MM.1S (cell line): ENCODE results near the gene MACROD2.

Experiments
- DNase-seq: peaks from one replicate; pipeline ENCODE4 v3.0.0-alpha.2; 2015
- H2AFZ ChIP-seq: fragments of 300-600 bp; sonication (generic); 2 replicates; pipeline ENCODE4 v1.6.0; 2016; ENCODE audit warnings: antibody characterized with exemption, low read length
- H3F3A ChIP-seq: fragments of 300-600 bp; sonication (generic); 2 replicates; pipeline ENCODE4 v1.6.1; 2016; ENCODE audit warnings: mild to moderate bottlenecking, antibody characterized with exemption, low read length, moderate library complexity, mixed read lengths; ENCODE audit not compliant: insufficient read depth
- H3K27ac ChIP-seq: fragments of 300-600 bp; sonication (generic); 2 replicates; pipeline ENCODE4 v1.5.1; 2016; ENCODE audit warnings: mild to moderate bottlenecking, low read length
- H3K27me3 ChIP-seq: fragments of 300-600 bp; sonication (generic); replicated peaks from 2 replicates; pipeline ENCODE4 v1.6.0; 2016; ENCODE audit warnings: low read length; ENCODE audit not compliant: insufficient read depth
- H3K36me3 ChIP-seq: fragments of 300-600 bp; sonication (generic); replicated peaks from 2 replicates; pipeline ENCODE4 v1.6.1; 2016; ENCODE audit warnings: mild to moderate bottlenecking, low read length, mixed read lengths; ENCODE audit not compliant: insufficient read depth
- H3K4me1 ChIP-seq: fragments of 300-600 bp; sonication (generic); 2 replicates; pipeline ENCODE4 v1.6.1; 2016; ENCODE audit warnings: low read length, mixed read lengths
- H3K4me2 ChIP-seq: fragments of 300-600 bp; sonication (generic); 2 replicates; pipeline ENCODE4 v1.6.0; 2016; ENCODE audit warnings: low read depth, low read length
- H3K4me3 ChIP-seq: fragments of 300-600 bp; sonication (generic); 2 replicates; pipeline ENCODE4 v1.5.1; 2016; ENCODE audit warnings: low read length, mixed read lengths
- H3K79me2 ChIP-seq: fragments of 300-600 bp; sonication (generic); 2 replicates; pipeline ENCODE4 v1.6.1; 2016; ENCODE audit warnings: mixed run types, low read length, mixed read lengths
- H3K9ac ChIP-seq: fragments of 300-600 bp; sonication (generic); 2 replicates; pipeline ENCODE4 v1.6.1; 2016; ENCODE audit warnings: low read length, mixed read lengths
- H3K9me2 ChIP-seq: fragments of 300-600 bp; sonication (generic); replicated peaks from 2 replicates; pipeline ENCODE4 v1.6.1; 2016; ENCODE audit warnings: mild to moderate bottlenecking, low read length, mixed read lengths; ENCODE audit not compliant: insufficient read depth
- H3K9me3 ChIP-seq: fragments of 300-600 bp; sonication (generic); replicated peaks from 2 replicates; pipeline ENCODE4 v1.6.1; 2016; ENCODE audit warnings: mild to moderate bottlenecking, low read length, mixed read lengths; ENCODE audit not compliant: insufficient read depth
- H4K20me1 ChIP-seq: fragments of 300-600 bp; sonication (generic); 2 replicates; pipeline ENCODE4 v1.6.1; 2016; ENCODE audit warnings: mild to moderate bottlenecking, low read length, moderate library complexity, mixed read lengths; ENCODE audit not compliant: insufficient read depth
- EZH2 ChIP-seq: fragments of 300-600 bp; sonication (generic); optimal IDR thresholded peaks from 2 replicates; pipeline ENCODE3; 2017; ENCODE audit warnings: low read depth, mild to moderate bottlenecking, antibody characterized with exemption, low read length, mixed read lengths
- EZH2phosphoT487 ChIP-seq: fragments of 300-600 bp; sonication (generic); IDR thresholded peaks from 2 replicates; pipeline ENCODE4 v1.6.1; 2018; ENCODE audit warnings: antibody characterized with exemption, low read length
- TF ChIP-seq, protein P1 (sequence below): fragments of 300-600 bp; sonication (generic); IDR thresholded peaks from 2 replicates; pipeline ENCODE4 v1.5.1; 2016; ENCODE audit warnings: antibody characterized with exemption, low read length, mixed read lengths

MACROD2 gene

DNA sequence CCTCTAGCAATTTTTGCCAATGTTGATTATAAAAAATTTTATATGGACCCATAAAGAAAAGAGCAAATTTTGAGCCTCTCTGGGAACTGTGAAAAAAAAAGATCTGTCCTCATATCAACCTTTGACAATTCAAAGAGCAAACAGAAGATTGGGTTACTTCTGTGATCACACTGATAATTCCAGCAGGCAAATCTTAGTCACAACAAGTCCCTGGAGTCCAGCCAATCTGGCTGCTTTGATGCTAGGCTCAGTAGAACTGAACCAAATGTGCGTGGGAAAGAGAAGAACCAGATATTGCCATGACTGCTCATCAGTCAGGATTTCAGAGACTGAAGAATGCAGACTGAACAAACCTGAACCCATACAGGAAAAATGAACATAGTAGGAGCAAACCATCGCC lies 780.5 kb downstream of the MACROD2 start:
- Histone ChIP-seq H3K4me1 (no peaks in the 10 kb centered on the region), H3K27ac (no peak overlapping the region), H2AFZ (no peak overlapping the region), H4K20me1 (no peaks in the 10 kb centered on the region), H3K9me2 (no peaks in the 10 kb centered on the region), H3K36me3 (no peaks in the 10 kb centered on the region), H3F3A (no peaks in the 10 kb centered on the region), H3K4me3 (no peak overlapping the region), H3K27me3 (no peaks in the 10 kb centered on the region), H3K9ac (no peak overlapping the region), H3K9me3 (no peaks in the 10 kb centered on the region), H3K79me2 (no peaks in the 10 kb centered on the region), H3K4me2 (no peak overlapping the region)
- no peak for DNase-seq
- no peak for TF ChIP-seq EZH2phosphoT487
- no peak for TF ChIP-seq EZH2
- TF ChIP-seq, protein P1, sequence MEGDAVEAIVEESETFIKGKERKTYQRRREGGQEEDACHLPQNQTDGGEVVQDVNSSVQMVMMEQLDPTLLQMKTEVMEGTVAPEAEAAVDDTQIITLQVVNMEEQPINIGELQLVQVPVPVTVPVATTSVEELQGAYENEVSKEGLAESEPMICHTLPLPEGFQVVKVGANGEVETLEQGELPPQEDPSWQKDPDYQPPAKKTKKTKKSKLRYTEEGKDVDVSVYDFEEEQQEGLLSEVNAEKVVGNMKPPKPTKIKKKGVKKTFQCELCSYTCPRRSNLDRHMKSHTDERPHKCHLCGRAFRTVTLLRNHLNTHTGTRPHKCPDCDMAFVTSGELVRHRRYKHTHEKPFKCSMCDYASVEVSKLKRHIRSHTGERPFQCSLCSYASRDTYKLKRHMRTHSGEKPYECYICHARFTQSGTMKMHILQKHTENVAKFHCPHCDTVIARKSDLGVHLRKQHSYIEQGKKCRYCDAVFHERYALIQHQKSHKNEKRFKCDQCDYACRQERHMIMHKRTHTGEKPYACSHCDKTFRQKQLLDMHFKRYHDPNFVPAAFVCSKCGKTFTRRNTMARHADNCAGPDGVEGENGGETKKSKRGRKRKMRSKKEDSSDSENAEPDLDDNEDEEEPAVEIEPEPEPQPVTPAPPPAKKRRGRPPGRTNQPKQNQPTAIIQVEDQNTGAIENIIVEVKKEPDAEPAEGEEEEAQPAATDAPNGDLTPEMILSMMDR = no peak

DNA sequence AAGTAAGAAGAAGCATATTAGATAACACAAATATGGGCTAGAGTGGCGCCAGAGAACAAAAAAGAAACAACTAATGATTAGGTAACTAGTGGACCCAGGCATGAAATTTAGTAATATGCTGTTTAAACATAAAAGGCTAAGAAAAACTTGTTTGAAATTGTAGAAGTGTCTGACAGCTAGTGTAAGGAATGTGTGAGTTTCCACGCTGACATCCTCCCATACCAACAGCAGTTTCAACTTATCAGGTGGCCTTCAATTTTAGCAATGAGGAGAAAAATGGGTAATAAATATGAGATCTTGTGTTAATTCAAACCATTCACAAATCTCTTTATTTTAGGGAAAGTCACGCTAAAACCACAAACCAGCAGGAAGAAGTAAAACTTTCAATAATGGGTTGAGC lies 782.3 kb downstream of the MACROD2 start:
- Histone ChIP-seq H3K4me2 (no peak overlapping the region), H3K36me3 (no peaks in the 10 kb centered on the region), H3K4me3 (no peak overlapping the region), H3K9me2 (no peaks in the 10 kb centered on the region), H3K27ac (no peak overlapping the region), H3K4me1 (no peaks in the 10 kb centered on the region), H3K27me3 (no peaks in the 10 kb centered on the region), H3K79me2 (no peaks in the 10 kb centered on the region), H3K9me3 (no peaks in the 10 kb centered on the region), H4K20me1 (no peaks in the 10 kb centered on the region), H3F3A (no peaks in the 10 kb centered on the region), H2AFZ (no peak overlapping the region), H3K9ac (no peak overlapping the region)
- TF ChIP-seq EZH2phosphoT487 = no peak
- TF ChIP-seq, protein P1 = no peak
- TF ChIP-seq EZH2 = no peak
- DNase-seq = no peak

DNA sequence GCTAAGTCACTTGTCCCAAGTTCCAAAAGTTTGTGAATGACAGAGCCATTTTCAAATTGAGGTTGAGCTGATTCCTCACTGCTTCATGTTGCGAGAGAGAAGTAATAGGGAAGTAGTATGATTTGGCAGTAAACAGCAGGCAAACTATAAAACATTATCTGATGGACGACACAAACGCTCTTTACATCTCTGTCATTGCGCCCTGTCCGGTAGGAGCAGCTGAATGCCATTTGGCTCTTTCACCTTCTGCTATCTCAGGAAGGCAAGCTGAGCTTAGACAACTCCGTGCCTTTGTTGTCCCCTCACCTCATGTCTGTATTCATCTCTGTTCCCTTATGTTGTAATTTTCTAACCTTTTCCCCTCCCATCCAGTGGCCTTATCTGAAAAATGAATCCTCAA lies 782.8 kb downstream of the MACROD2 start:
- Histone ChIP-seq H3K4me3 (no peak overlapping the region), H3K4me1 (no peaks in the 10 kb centered on the region), H3K27ac (no peak overlapping the region), H3K79me2 (no peaks in the 10 kb centered on the region), H3K9me3 (no peaks in the 10 kb centered on the region), H4K20me1 (no peaks in the 10 kb centered on the region), H3K9ac (no peak overlapping the region), H3F3A (no peaks in the 10 kb centered on the region), H3K27me3 (no peaks in the 10 kb centered on the region), H3K4me2 (no peak overlapping the region), H3K9me2 (no peaks in the 10 kb centered on the region), H2AFZ (no peak overlapping the region), H3K36me3 (no peaks in the 10 kb centered on the region)
- no peak for DNase-seq
- TF ChIP-seq, protein P1 = no peak
- TF ChIP-seq EZH2phosphoT487 = no peak

DNA sequence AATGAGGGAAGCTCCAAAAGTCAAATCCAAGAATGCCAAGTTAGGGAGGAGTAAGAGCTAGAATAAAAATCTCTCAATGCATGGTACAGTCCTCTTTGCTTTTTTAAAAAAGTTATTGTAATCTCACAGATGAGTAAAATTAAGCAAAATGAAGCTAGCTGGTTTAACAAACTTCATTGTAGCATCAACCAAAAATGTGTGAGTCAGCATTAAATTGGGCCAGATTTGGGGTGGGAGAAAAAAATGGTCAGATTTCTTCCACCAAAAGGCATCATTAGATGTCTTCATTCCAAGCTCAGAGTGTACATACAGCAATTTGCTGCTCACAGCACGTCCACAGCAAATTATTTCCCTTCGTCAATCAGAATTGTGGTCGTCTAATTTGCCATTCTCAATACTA lies 783.6 kb downstream of the MACROD2 start:
- Histone ChIP-seq H2AFZ (no peak overlapping the region), H3K9me2 (no peaks in the 10 kb centered on the region), H3K9ac (no peak overlapping the region), H3F3A (no peaks in the 10 kb centered on the region), H3K9me3 (no peaks in the 10 kb centered on the region), H3K27ac (no peak overlapping the region), H4K20me1 (no peaks in the 10 kb centered on the region), H3K27me3 (no peaks in the 10 kb centered on the region), H3K4me3 (no peak overlapping the region), H3K36me3 (no peaks in the 10 kb centered on the region), H3K4me2 (no peak overlapping the region), H3K79me2 (no peaks in the 10 kb centered on the region), H3K4me1 (no peaks in the 10 kb centered on the region)
- no peak for DNase-seq
- TF ChIP-seq EZH2 (no peak), EZH2phosphoT487 (no peak)
- TF ChIP-seq, protein P1 = no peak
